ENCODE data around the gene CA14.
"Not testable (repeated sequence)": the region's sequence is repeated elsewhere in the genome, so short reads cannot be mapped to it uniquely, and the experiment has no call there.

Gene CA14

GRCh38 chr1:150225546-150225945 is 32.0 kb upstream of the CA14 start:
- peaks cover 81% of the 10 kb centered on the region for H3K36me3 ChIP-seq (ENCODE audit: control insufficient read depth, insufficient read depth, low read length)
- no peaks in the 10 kb centered on the region for H3K4me1 ChIP-seq (ENCODE audit: control insufficient read depth, insufficient read depth, low read length)
- no peaks in the 10 kb centered on the region for H3K9me3 ChIP-seq (ENCODE audit: control insufficient read depth, insufficient read depth, low read length)
- H3K27ac ChIP-seq (ENCODE audit: low read depth, low read length) = no peak overlapping the region
- no peaks in the 10 kb centered on the region for H3K27me3 ChIP-seq (ENCODE audit: control insufficient read depth, insufficient read depth, low read length)
- H3K9ac ChIP-seq (ENCODE audit: low read depth, low read length) = no peak overlapping the region
- no peak overlapping the region for H3K4me3 ChIP-seq (ENCODE audit: low read depth, low read length)

- Histone ChIP-seq H3K27me3 (ENCODE audit: control insufficient read depth, insufficient read depth, low read length) (no peaks in the 10 kb centered on the region), H3K9ac (ENCODE audit: low read depth, low read length) (no peak overlapping the region), H3K4me1 (ENCODE audit: control insufficient read depth, insufficient read depth, low read length) (no peaks in the 10 kb centered on the region), H3K9me3 (ENCODE audit: control insufficient read depth, insufficient read depth, low read length) (no peaks in the 10 kb centered on the region), H3K36me3 (ENCODE audit: control insufficient read depth, insufficient read depth, low read length) (peaks cover 82% of the 10 kb centered on the region), H3K4me3 (ENCODE audit: low read depth, low read length) (no peak overlapping the region), H3K27ac (ENCODE audit: low read depth, low read length) (no peak overlapping the region)
Measured at GRCh38 chr1:150226486-150226885, 31.1 kb upstream of the CA14 start.

GRCh38 chr1:150227228-150227627 is 30.3 kb upstream of the CA14 start:
- peaks cover 84% of the 10 kb centered on the region for H3K36me3 ChIP-seq (ENCODE audit: control insufficient read depth, insufficient read depth, low read length)
- H3K27me3 ChIP-seq (ENCODE audit: control insufficient read depth, insufficient read depth, low read length) = no peaks in the 10 kb centered on the region
- H3K4me1 ChIP-seq (ENCODE audit: control insufficient read depth, insufficient read depth, low read length) = no peaks in the 10 kb centered on the region
- no peak overlapping the region for H3K27ac ChIP-seq (ENCODE audit: low read depth, low read length)
- H3K4me3 ChIP-seq (ENCODE audit: low read depth, low read length) = no peak overlapping the region
- no peaks in the 10 kb centered on the region for H3K9me3 ChIP-seq (ENCODE audit: control insufficient read depth, insufficient read depth, low read length)
- H3K9ac ChIP-seq (ENCODE audit: low read depth, low read length) = no peak overlapping the region

- H3K27ac ChIP-seq (ENCODE audit: low read depth, low read length); H3K4me1 ChIP-seq (ENCODE audit: control insufficient read depth, insufficient read depth, low read length); H3K9ac ChIP-seq (ENCODE audit: low read depth, low read length); H3K9me3 ChIP-seq (ENCODE audit: control insufficient read depth, insufficient read depth, low read length); H3K4me3 ChIP-seq (ENCODE audit: low read depth, low read length); H3K27me3 ChIP-seq (ENCODE audit: control insufficient read depth, insufficient read depth, low read length): not testable (repeated sequence)
- H3K36me3 ChIP-seq (ENCODE audit: control insufficient read depth, insufficient read depth, low read length) = peaks cover 75% of the 10 kb centered on the region
Measured at GRCh38 chr1:150228246-150228645, 29.3 kb upstream of the CA14 start.

- H3K9me3 ChIP-seq (ENCODE audit: control insufficient read depth, insufficient read depth, low read length); H3K27ac ChIP-seq (ENCODE audit: low read depth, low read length); H3K9ac ChIP-seq (ENCODE audit: low read depth, low read length); H3K4me3 ChIP-seq (ENCODE audit: low read depth, low read length); H3K27me3 ChIP-seq (ENCODE audit: control insufficient read depth, insufficient read depth, low read length): not testable (repeated sequence)
- peaks cover 32% of the 10 kb centered on the region for H3K36me3 ChIP-seq (ENCODE audit: control insufficient read depth, insufficient read depth, low read length)
- H3K4me1 ChIP-seq (ENCODE audit: control insufficient read depth, insufficient read depth, low read length) = peaks cover 20% of the 10 kb centered on the region
Measured at GRCh38 chr1:150232921-150233320, 24.7 kb upstream of the CA14 start.

- Histone ChIP-seq H3K36me3 (ENCODE audit: control insufficient read depth, insufficient read depth, low read length) (peaks cover 25% of the 10 kb centered on the region), H3K27me3 (ENCODE audit: control insufficient read depth, insufficient read depth, low read length) (no peaks in the 10 kb centered on the region), H3K4me3 (ENCODE audit: low read depth, low read length) (peak overlapping the region; percentile 80), H3K9me3 (ENCODE audit: control insufficient read depth, insufficient read depth, low read length) (no peaks in the 10 kb centered on the region), H3K27ac (ENCODE audit: low read depth, low read length) (peak overlapping the region; percentile 53), H3K9ac (ENCODE audit: low read depth, low read length) (peak overlapping the region; percentile 89; the same call in 1 of the 2 replicates), H3K4me1 (ENCODE audit: control insufficient read depth, insufficient read depth, low read length) (peaks cover 20% of the 10 kb centered on the region)
Measured at GRCh38 chr1:150233359-150234308, 23.9 kb upstream of the CA14 start.

- Histone ChIP-seq H3K4me1 (ENCODE audit: control insufficient read depth, insufficient read depth, low read length) (peaks cover 20% of the 10 kb centered on the region), H3K27ac (ENCODE audit: low read depth, low read length) (peak overlapping the region; percentile 89), H3K27me3 (ENCODE audit: control insufficient read depth, insufficient read depth, low read length) (no peaks in the 10 kb centered on the region), H3K9me3 (ENCODE audit: control insufficient read depth, insufficient read depth, low read length) (no peaks in the 10 kb centered on the region), H3K36me3 (ENCODE audit: control insufficient read depth, insufficient read depth, low read length) (peaks cover 20% of the 10 kb centered on the region), H3K4me3 (ENCODE audit: low read depth, low read length) (peak overlapping the region; percentile 80), H3K9ac (ENCODE audit: low read depth, low read length) (peak overlapping the region; percentile 89)
Measured at GRCh38 chr1:150234309-150234565, 23.3 kb upstream of the CA14 start.

GRCh38 chr1:150234566-150235293 is 22.8 kb upstream of the CA14 start:
- H3K9me3 ChIP-seq (ENCODE audit: control insufficient read depth, insufficient read depth, low read length) = no peaks in the 10 kb centered on the region
- peaks cover 19% of the 10 kb centered on the region for H3K36me3 ChIP-seq (ENCODE audit: control insufficient read depth, insufficient read depth, low read length)
- H3K27ac ChIP-seq (ENCODE audit: low read depth, low read length) = peak overlapping the region; percentile 89

GRCh38 chr1:150235294-150235851 is 22.2 kb upstream of the CA14 start:
- Histone ChIP-seq H3K4me1 (ENCODE audit: control insufficient read depth, insufficient read depth, low read length) (peaks cover 20% of the 10 kb centered on the region), H3K9ac (ENCODE audit: low read depth, low read length) (peak overlapping the region; percentile 89), H3K9me3 (ENCODE audit: control insufficient read depth, insufficient read depth, low read length) (no peaks in the 10 kb centered on the region), H3K27ac (ENCODE audit: low read depth, low read length) (peak overlapping the region; percentile 89), H3K27me3 (ENCODE audit: control insufficient read depth, insufficient read depth, low read length) (no peaks in the 10 kb centered on the region), H3K36me3 (ENCODE audit: control insufficient read depth, insufficient read depth, low read length) (peaks cover 13% of the 10 kb centered on the region), H3K4me3 (ENCODE audit: low read depth, low read length) (peak overlapping the region; percentile 80)

More at GRCh38 chr1:150234566-150235293, 22.8 kb upstream of the CA14 start:
- peaks cover 20% of the 10 kb centered on the region for H3K4me1 ChIP-seq (ENCODE audit: control insufficient read depth, insufficient read depth, low read length)
- H3K9ac ChIP-seq (ENCODE audit: low read depth, low read length) = peak overlapping the region; percentile 89
- no peaks in the 10 kb centered on the region for H3K27me3 ChIP-seq (ENCODE audit: control insufficient read depth, insufficient read depth, low read length)
- peak overlapping the region; percentile 80 for H3K4me3 ChIP-seq (ENCODE audit: low read depth, low read length)

GRCh38 chr1:150235852-150236613 is 21.5 kb upstream of the CA14 start, which contains the start of gene ANP32E:
Gene ANP32E, minus strand, starts transcription at chr1:150236112. Its CDS starts 326 bp downstream, at chr1:150235786.
- H3K27me3 ChIP-seq (ENCODE audit: control insufficient read depth, insufficient read depth, low read length) = no peaks in the 10 kb centered on the region
- H3K4me3 ChIP-seq (ENCODE audit: low read depth, low read length) = peak within 1 kb of the TSS; percentile 80
- H3K27ac ChIP-seq (ENCODE audit: low read depth, low read length) = peak within 1 kb of the TSS; percentile 97
- no peaks in the 10 kb centered on the region for H3K9me3 ChIP-seq (ENCODE audit: control insufficient read depth, insufficient read depth, low read length)
- peaks cover 8% of the 10 kb centered on the region for H3K36me3 ChIP-seq (ENCODE audit: control insufficient read depth, insufficient read depth, low read length)
- H3K9ac ChIP-seq (ENCODE audit: low read depth, low read length) = peak within 1 kb of the TSS; percentile 89
- H3K4me1 ChIP-seq (ENCODE audit: control insufficient read depth, insufficient read depth, low read length) = peaks cover 20% of the 10 kb centered on the region
